ENCODE results near the gene DHX15.

DNA sequence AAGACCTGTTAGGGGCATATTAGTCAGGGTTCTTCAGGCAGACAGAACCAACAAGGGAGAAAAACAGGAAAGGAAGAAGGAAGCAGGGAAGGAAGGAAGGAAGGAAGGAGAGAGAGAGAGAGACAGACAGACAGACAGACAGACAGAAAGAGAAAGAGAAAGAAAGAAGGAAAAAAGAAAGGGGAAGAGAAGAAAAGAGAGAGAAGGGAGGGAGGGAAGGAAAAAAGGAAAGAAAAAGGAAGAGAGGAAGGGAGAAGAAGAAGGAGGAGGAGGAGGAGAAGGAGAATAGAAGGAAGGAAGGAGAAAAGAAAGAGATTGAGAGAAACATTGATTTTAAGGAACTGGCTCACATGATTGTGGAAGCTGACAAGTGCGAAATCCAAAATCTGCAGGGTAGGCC is 89.0 kb downstream of the DHX15 start:
- TF ChIP-seq, protein P1, sequence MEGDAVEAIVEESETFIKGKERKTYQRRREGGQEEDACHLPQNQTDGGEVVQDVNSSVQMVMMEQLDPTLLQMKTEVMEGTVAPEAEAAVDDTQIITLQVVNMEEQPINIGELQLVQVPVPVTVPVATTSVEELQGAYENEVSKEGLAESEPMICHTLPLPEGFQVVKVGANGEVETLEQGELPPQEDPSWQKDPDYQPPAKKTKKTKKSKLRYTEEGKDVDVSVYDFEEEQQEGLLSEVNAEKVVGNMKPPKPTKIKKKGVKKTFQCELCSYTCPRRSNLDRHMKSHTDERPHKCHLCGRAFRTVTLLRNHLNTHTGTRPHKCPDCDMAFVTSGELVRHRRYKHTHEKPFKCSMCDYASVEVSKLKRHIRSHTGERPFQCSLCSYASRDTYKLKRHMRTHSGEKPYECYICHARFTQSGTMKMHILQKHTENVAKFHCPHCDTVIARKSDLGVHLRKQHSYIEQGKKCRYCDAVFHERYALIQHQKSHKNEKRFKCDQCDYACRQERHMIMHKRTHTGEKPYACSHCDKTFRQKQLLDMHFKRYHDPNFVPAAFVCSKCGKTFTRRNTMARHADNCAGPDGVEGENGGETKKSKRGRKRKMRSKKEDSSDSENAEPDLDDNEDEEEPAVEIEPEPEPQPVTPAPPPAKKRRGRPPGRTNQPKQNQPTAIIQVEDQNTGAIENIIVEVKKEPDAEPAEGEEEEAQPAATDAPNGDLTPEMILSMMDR (IDR thresholded peaks at IDR 0.05), result no peak
- TF ChIP-seq POLR2A (IDR thresholded peaks at IDR 0.05), result no peak
- TF ChIP-seq POLR2AphosphoS5 (IDR thresholded peaks at IDR 0.05), result no peak
- TF ChIP-seq EP300 (IDR thresholded peaks at IDR 0.05; ENCODE audit: low read depth), result no peak
